T47D (cell line): ENCODE results near the gene NCS1.
A peak's percentile ranks its signal among the peaks of the same experiment; 100 is the strongest.

Source experiments
- DNase-seq, 2 experiments: peaks; one replicate each; pipeline versions ENCODE4 v3.0.0 to v3.0.0-alpha.2; 2011 to 2012; ENCODE audit warnings: low read depth in 1 of 2, low spot score in 1 of 2
- JUND ChIP-seq: IDR thresholded peaks from 2 replicates; pipeline ENCODE4 v1.6.1; 2012; ENCODE audit warnings: low read depth
- in situ Hi-C: cut with HindIII; loops from 2 replicates; pipeline ENCODE4 v1.10.0; 2016; ENCODE audit warnings: low sequenced_read_pairs, low pct_unique_long_range_greater_than_20kb

Gene NCS1

DNA sequence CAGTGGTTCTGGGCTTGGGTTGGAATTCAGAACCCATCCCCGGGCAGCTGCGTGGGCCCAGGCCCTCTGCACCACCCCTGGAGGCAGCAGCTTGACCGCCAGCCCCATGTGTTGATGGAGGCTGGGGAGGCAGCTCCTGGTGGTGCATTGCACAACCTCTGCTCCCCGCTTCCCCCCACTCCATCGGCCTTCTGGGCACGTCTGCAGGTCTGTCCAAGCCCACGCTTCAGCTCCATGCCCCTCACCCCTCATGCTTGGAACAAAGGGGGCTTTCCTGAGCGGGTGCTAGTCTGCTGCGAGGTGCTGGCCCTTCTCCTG, 1.4 kb downstream of the NCS1 start:
- DNase-seq = no peak
- no peak for TF ChIP-seq JUND
- in situ Hi-C loops = no loop called here

DNA sequence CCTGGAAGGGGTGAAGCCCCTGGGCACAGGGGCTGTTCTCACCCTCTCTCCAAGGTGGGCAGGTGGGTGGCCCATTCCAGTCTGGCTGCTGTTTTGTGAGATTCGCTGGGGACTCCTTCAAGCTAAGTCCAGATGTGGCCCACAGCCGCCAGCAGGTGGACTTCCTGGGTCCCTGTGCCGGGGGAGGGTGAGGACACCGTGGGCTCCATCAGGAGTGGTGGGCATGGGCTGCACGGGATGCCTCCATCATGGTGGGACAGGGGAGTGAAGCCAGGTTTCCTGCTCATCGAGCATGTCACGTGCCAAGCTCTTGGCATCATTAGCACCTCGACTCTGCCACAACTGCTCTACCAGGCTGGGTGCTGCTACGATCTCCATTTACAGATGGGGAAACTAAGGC, 1.8 kb downstream of the NCS1 start:
- in situ Hi-C loops = no loop called here
- TF ChIP-seq JUND = no peak
- no peak for DNase-seq

DNA sequence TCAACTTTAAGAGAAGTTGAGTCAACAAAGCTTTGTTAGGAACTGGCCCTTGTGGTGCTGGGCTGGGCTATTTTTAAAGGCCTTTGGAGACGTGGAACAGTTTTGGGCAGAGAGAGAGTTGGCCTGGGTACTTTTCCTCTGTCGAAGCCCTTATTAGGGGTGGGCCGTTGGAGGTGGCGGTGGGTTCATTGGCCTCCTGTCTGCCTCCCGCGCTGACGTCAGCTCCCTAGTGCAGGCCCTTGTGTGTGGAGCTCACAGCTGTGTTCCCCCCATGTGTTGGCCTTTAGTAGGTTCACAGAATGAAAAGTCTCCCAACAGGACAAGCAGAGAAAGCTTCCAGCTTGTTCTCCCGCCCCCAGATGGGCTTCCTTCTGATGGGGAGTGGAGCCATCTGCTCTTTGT, 2.7 kb downstream of the NCS1 start:
- TF ChIP-seq JUND = no peak
- DNase-seq = no peak
- in situ Hi-C loops = no loop called here

DNA sequence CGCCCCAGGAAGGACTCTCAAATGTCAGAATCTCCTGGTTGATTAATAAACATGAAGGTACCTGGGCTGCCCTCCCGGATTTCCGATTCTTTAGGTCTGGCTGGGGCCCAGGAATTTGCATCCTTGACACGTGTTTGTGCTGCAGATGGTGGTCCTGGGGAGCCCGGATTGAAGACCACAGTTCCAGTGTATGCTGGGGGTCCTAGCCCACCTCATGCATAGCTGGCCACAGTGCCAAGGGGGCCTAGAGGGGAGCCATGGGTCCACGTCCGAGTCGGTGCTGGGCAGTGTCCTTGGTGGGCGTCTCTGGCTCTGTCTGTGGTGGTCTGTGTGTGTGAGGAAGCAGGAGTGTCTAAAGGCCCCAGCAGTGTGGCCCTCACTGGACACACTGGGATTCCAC, 3.2 kb downstream of the NCS1 start:
- DNase-seq = no peak
- TF ChIP-seq JUND = no peak
- in situ Hi-C loops = no loop called here

DNA sequence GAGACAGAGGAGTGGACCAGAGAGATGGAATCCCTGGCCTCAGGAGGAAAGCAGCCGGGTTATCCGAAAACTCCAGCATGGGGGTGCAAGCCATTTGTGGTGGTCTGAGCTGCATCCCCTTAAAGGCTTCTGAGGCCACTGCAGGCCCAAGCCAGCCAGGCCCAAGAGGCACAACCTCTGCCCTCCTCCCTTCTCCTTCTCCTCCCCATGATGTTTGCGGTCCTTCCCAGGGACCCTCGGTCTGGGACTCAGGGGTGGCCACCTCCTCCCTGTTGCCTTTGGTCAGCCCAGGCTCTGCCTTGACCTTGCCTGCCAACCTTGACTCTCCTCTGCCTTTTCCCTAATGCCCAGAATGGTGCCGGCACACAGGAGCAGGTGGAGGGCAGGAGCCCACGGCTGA, 4.6 kb downstream of the NCS1 start:
- no peak for TF ChIP-seq JUND
- no peak for DNase-seq
- in situ Hi-C loops = no loop called here

DNA sequence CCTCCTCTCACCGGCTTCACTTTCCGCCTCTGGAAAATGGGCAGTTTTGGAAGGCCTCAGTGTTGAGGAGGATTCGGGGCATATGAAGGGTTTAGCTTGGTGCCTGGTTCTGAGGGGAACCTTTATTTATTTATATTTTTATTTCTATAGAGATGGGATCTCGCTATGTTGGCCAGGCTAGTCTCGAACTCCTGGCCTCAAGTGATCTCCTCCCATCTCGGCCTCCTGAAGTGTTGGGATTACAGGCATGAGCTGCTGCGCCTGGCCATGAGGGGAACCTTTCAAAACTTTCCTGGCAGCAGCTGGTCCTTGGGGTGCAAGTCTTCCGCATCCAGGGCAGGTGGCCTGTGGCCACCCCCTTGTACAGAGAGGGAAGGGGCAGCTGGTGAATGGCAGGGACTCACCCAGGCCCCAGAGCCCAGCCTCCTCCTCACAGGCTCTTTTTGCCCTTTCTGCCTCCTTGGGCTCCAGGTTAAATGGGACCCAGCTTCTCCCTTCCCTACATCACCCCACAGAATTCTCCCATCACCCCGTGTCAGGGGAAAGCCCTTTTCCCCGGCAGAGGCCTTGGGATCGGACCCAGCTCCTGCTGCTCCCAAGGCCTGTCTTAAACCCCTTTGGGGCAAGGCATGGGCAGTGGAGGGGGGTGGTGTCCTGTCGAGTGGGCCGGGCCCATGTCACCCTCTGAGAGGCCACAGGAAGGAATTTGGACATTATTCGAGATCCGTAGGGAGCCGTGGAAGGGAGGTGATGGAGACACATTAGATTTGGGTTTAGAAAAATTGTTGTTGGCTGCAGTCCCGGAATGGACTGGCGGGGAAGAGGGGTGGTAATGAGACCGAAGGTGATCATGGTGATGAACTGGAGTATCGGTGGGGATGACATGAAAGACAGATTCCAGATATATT, 5.9 kb downstream of the NCS1 start:
- TF ChIP-seq JUND = no peak
- in situ Hi-C loops = no loop called here
- DNase-seq = no peak

DNA sequence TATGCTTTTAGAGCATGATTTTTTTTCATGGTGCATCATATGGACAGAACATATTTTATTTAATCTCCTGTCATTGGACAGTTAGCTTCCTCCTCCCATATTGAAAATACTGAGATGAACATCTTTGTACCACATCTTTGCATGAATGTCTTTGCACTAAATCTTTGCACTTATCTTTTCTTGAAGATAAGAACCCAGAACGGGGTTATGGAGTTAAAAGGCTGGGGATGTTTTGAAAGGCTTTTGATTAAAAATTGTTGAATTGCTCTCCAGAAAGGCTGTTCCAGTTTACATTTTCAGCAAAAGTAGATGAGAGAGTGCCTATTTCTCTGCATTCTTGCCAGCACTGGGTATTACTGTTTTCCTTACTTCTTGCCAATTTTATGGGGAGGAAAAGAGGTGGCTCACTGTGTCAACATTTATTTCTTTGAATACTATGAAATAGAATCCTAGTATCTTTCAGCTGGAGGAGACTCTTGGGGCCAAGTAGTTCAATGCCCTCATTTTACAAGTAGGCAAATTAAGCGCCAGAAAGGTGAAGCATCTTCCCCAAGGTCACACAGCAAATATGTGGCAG, 7.2 kb downstream of the NCS1 start:
- TF ChIP-seq JUND = no peak
- in situ Hi-C loops = no loop called here
- no peak for DNase-seq

DNA sequence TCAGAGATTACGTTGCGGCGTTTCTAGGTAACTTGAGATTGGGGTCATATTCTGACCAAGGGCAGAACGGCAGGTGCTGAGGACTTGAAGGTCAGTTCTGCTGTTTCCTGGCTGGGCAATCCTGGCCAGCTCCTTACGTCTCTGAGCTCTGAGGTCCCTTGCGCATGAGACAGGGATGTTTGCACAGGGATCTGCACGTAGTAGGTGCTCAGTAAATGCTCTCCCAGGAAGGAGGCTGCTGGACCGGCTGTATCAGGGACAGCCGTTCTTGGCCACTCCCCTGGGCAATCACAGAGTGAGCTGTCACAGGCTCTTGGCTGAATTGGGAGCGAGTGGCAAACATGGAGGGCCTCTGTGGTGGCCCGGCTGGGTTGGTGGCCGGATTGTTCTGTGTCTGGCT, 8.3 kb downstream of the NCS1 start:
- in situ Hi-C loops = no loop called here
- no peak for DNase-seq
- no peak for TF ChIP-seq JUND

DNA sequence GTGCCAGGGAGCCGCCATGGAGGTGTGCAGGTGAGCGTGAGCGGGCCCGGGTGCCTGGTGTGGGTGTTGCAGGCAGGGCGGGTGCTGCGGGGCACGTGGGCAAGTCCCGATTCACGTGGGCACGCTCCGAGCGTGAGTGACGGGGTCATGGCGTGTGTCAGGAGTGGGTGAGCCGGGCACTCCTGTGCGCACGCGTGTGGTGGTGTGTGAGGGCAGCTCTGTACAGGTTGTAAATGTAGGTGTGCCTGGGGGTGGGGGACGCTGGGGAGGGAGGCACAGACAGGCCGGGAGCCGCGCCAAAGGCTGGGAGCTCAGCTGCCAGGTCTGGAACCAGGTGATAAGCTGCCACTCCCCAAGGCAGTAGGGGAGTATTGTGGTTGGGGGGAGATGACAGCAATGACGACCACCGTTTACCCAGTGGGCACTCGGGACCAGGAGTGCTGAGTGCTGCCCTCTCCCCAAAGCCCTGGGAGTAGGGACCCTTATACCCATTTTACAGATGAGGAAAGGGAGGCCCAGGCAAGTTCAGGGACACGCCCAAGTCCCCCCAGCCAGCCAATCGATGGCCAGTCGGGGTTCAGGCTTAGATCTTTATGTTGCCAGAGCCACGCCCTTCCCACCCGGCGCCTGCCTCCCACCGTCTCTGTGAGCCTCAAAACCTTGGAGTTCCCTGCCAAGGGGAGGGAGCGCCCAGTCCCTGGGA, 9.6 kb downstream of the NCS1 start:
- DNase-seq = no peak
- no peak for TF ChIP-seq JUND
- in situ Hi-C loops = no loop called here

DNA sequence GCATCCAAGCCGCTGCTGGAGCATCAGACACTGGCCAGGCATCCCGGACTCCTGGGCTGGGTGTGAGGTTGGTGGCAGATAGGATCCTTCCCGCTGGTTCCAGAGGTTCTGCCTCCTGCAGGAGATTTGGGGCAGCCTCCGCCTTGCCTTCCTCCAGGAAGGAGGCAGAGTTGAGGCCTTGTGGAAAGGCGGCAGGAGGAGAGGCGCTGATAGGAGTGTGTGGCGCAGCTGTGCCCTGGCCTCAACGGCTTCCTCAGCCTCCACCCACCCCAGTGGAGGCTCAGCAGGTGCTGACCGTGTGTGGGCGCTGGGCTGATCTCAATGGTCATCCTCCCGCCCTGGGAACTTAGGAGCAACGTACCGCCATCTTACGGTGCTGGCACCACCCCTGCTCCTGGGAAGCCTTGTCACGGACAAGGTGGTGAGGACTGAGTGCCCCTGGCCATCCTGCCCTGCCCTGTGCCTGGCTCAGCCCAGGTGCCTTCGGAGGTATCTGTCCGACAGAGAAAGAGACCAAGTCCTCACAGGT, 10.2 kb downstream of the NCS1 start:
- no peak for DNase-seq
- in situ Hi-C loops = no loop called here

DNA sequence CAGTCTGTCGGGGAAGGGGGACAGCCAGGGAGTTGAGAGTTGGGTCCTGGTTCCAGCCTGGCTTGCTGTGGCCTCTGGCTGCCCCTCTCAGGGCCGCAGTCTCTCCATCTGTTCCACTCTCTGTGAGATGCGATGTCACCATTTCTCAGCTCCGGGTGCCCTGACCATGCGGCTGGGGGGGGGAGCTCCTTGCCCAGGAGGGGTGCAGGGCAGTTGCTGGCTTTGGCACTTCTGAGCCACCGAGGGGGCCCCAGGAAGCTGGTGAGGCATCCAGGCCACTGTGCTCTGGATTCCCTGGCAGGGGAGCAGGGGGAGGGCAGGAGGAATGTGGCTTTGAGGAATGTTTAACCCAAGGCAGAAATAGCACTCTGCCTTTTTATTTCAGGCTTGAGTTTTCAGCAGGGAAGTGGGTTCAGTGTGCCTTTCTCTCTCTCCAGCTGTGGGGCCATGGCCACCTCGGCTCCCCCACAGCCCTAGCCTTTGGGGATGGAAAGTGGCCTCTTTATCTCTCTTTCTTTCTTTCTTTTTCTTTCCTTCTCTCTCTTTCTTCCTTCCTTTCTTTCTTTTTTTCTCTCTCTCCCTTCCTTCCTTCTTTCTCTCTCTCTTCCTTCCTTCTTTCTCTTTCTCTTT, 11.0 kb downstream of the NCS1 start:
- no peak for TF ChIP-seq JUND

More for the DNA sequence above, 10.2 kb downstream of the NCS1 start:
- no peak for TF ChIP-seq JUND

DNA sequence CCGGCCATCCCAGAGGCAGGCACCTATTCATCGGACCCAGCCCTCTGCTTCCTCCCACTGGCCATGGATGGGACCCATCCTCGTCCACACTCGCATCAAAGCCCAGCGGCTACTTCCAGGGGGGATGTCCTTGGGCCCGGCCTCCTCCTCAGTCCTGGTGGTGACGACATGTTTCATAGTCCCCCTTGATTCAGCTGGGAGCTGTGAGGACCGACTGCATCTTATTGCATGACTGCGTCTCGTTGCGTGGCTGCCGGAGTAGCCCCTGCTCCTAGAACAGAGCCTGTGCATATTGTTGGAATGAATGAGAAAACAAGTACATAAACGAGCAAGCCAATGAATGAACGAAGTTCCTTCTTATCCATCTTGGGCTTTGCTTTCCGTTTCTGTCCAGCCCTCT, 12.8 kb downstream of the NCS1 start:
- DNase-seq = no peak
- in situ Hi-C loops = no loop called here
- no peak for TF ChIP-seq JUND

More for the DNA sequence above, 11.0 kb downstream of the NCS1 start:
- peak; percentile 73 to 88 for DNase-seq
- in situ Hi-C loops = no loop called here
